BLaER1 (cell line): ENCODE measurements around the gene GPRASP1.

Experiments used
- H3K27ac ChIP-seq: shearing (Covaris generic); formaldehyde crosslinking; 2 replicates; pipeline ENCODE4 v1.8.1; 2022
- H3K27me3 ChIP-seq: shearing (Covaris generic); formaldehyde crosslinking; 2 replicates; pipeline ENCODE4 v1.8.1; 2022
- H3K36me3 ChIP-seq: shearing (Covaris generic); formaldehyde crosslinking; 2 replicates; pipeline ENCODE4 v1.8.1; 2022
- H3K4me1 ChIP-seq: shearing (Covaris generic); formaldehyde crosslinking; 2 replicates; pipeline ENCODE4 v1.8.1; 2022
- H3K4me2 ChIP-seq: shearing (Covaris generic); formaldehyde crosslinking; 2 replicates; pipeline ENCODE4 v1.8.1; 2022
- H3K4me3 ChIP-seq: shearing (Covaris generic); formaldehyde crosslinking; 2 replicates; pipeline ENCODE4 v1.8.1; 2022
- H3K9ac ChIP-seq: shearing (Covaris generic); formaldehyde crosslinking; 2 replicates; pipeline ENCODE4 v1.8.1; 2022
- H3K9me3 ChIP-seq: shearing (Covaris generic); formaldehyde crosslinking; 2 replicates; pipeline ENCODE4 v1.8.1; 2022
- H4K20me1 ChIP-seq: shearing (Covaris generic); formaldehyde crosslinking; 2 replicates; pipeline ENCODE4 v1.8.1; 2022
- Cebpa-rat ChIP-seq: shearing (Covaris generic); IDR thresholded peaks from 2 replicates; pipeline ENCODE4 v1.8.1; 2022

GPRASP1 gene

GRCh38 chrX:102651242-102652011, at the start of gene GPRASP1:
Gene GPRASP1 (plus strand): TSS chrX:102651483. CDS start chrX:102653914, 2,431 bp downstream.
- H3K4me3 ChIP-seq, result no peak within 1 kb of the TSS
- no peak within 1 kb of the TSS for H3K9ac ChIP-seq
- H3K9me3 ChIP-seq, result peaks cover 37% of the 10 kb centered on the region

GRCh38 chrX:102604327-102604726, 47.0 kb upstream of the GPRASP1 start:
- no peak overlapping the region; the same call in 1 of the 2 replicates for H3K9ac ChIP-seq
- H3K27me3 ChIP-seq, result no peaks in the 10 kb centered on the region
- H3K27ac ChIP-seq, result no peak overlapping the region; the same call in 1 of the 2 replicates
- H3K9me3 ChIP-seq, result no peaks in the 10 kb centered on the region
- no peaks in the 10 kb centered on the region for H4K20me1 ChIP-seq
- peaks cover 25% of the 10 kb centered on the region for H3K4me1 ChIP-seq
- no peak for TF ChIP-seq Cebpa-rat
- H3K36me3 ChIP-seq, result peaks cover 11% of the 10 kb centered on the region
- H3K4me2 ChIP-seq, result peak overlapping the region; percentile 38
- no peak overlapping the region for H3K4me3 ChIP-seq

More at GRCh38 chrX:102651242-102652011, at the start of gene GPRASP1:
- Histone ChIP-seq H3K27ac (no peak within 1 kb of the TSS), H3K4me1 (no peaks in the 10 kb centered on the region), H3K4me2 (no peak within 1 kb of the TSS), H3K36me3 (peaks cover 7% of the 10 kb centered on the region; the same call in 1 of the 2 replicates), H3K27me3 (no peaks in the 10 kb centered on the region), H4K20me1 (no peaks in the 10 kb centered on the region)
- TF ChIP-seq Cebpa-rat, result no peak

- no peak overlapping the region for H3K9ac ChIP-seq
- no peak overlapping the region for H3K27ac ChIP-seq
- H4K20me1 ChIP-seq, result no peaks in the 10 kb centered on the region
- H3K27me3 ChIP-seq, result no peaks in the 10 kb centered on the region
- peaks cover 8% of the 10 kb centered on the region for H3K9me3 ChIP-seq
- H3K4me1 ChIP-seq, result peaks cover 19% of the 10 kb centered on the region
- no peak overlapping the region for H3K4me2 ChIP-seq
- peaks cover 19% of the 10 kb centered on the region for H3K36me3 ChIP-seq
- no peak overlapping the region for H3K4me3 ChIP-seq
- TF ChIP-seq Cebpa-rat, result no peak
Observed at GRCh38 chrX:102606115-102606514, 45.2 kb upstream of the GPRASP1 start.

- Histone ChIP-seq H3K9me3 (peaks cover 28% of the 10 kb centered on the region), H4K20me1 (no peaks in the 10 kb centered on the region), H3K27me3 (no peaks in the 10 kb centered on the region), H3K4me1 (no peaks in the 10 kb centered on the region), H3K9ac (no peak overlapping the region), H3K4me2 (no peak overlapping the region), H3K4me3 (no peak overlapping the region), H3K36me3 (peaks cover 19% of the 10 kb centered on the region), H3K27ac (no peak overlapping the region)
- no peak for TF ChIP-seq Cebpa-rat
Observed at GRCh38 chrX:102610905-102611304, 40.4 kb upstream of the GPRASP1 start.

- no peak overlapping the region for H3K27ac ChIP-seq
- H3K27me3 ChIP-seq, result no peaks in the 10 kb centered on the region
- H3K4me2 ChIP-seq, result no peak overlapping the region
- no peak for TF ChIP-seq Cebpa-rat
- H3K4me1 ChIP-seq, result no peaks in the 10 kb centered on the region
- H3K9ac ChIP-seq, result no peak overlapping the region
- H3K36me3 ChIP-seq, result peaks cover 34% of the 10 kb centered on the region
- H3K4me3 ChIP-seq, result no peak overlapping the region
- H4K20me1 ChIP-seq, result no peaks in the 10 kb centered on the region
- peaks cover 63% of the 10 kb centered on the region for H3K9me3 ChIP-seq
Observed at GRCh38 chrX:102624105-102624504, 27.2 kb upstream of the GPRASP1 start.

GRCh38 chrX:102627640-102628039, 23.6 kb upstream of the GPRASP1 start:
- no peaks in the 10 kb centered on the region for H3K4me1 ChIP-seq
- H3K4me2 ChIP-seq, result no peak overlapping the region

GRCh38 chrX:102637561-102637960, 13.7 kb upstream of the GPRASP1 start:
- Histone ChIP-seq H4K20me1 (no peaks in the 10 kb centered on the region), H3K4me1 (no peaks in the 10 kb centered on the region), H3K4me3 (no peak overlapping the region), H3K9me3 (peaks cover 15% of the 10 kb centered on the region), H3K4me2 (no peak overlapping the region), H3K27me3 (no peaks in the 10 kb centered on the region), H3K36me3 (peaks cover 14% of the 10 kb centered on the region; the same call in 1 of the 2 replicates), H3K27ac (no peak overlapping the region), H3K9ac (no peak overlapping the region)
- TF ChIP-seq Cebpa-rat, result no peak

More at GRCh38 chrX:102627640-102628039, 23.6 kb upstream of the GPRASP1 start:
- Histone ChIP-seq H3K27ac (no peak overlapping the region), H3K4me3 (no peak overlapping the region), H3K9me3 (peaks cover 28% of the 10 kb centered on the region), H4K20me1 (no peaks in the 10 kb centered on the region), H3K36me3 (peaks cover 24% of the 10 kb centered on the region), H3K27me3 (no peaks in the 10 kb centered on the region), H3K9ac (no peak overlapping the region)
- TF ChIP-seq Cebpa-rat, result no peak

- no peak overlapping the region for H3K4me3 ChIP-seq
- TF ChIP-seq Cebpa-rat, result no peak
- no peak overlapping the region for H3K27ac ChIP-seq
Observed at GRCh38 chrX:102650903-102651241, 411 bp upstream of the GPRASP1 start.

GRCh38 chrX:102652031-102652688, 877 bp downstream of the GPRASP1 start:
- H3K27me3 ChIP-seq, result no peaks in the 10 kb centered on the region
- no peak overlapping the region for H3K9ac ChIP-seq
- no peak for TF ChIP-seq Cebpa-rat
- H3K4me2 ChIP-seq, result no peak overlapping the region
- H3K27ac ChIP-seq, result no peak overlapping the region
- no peaks in the 10 kb centered on the region for H3K4me1 ChIP-seq
- H3K4me3 ChIP-seq, result no peak overlapping the region
- peaks cover 7% of the 10 kb centered on the region; the same call in 1 of the 2 replicates for H3K36me3 ChIP-seq
- H3K9me3 ChIP-seq, result peaks cover 37% of the 10 kb centered on the region
- no peaks in the 10 kb centered on the region for H4K20me1 ChIP-seq

More at GRCh38 chrX:102650903-102651241, 411 bp upstream of the GPRASP1 start:
- no peaks in the 10 kb centered on the region for H4K20me1 ChIP-seq
- H3K27me3 ChIP-seq, result no peaks in the 10 kb centered on the region
- H3K4me2 ChIP-seq, result no peak overlapping the region
- peaks cover 7% of the 10 kb centered on the region; the same call in 1 of the 2 replicates for H3K36me3 ChIP-seq
- H3K9ac ChIP-seq, result no peak overlapping the region
- no peaks in the 10 kb centered on the region for H3K4me1 ChIP-seq
- peaks cover 38% of the 10 kb centered on the region for H3K9me3 ChIP-seq

- Histone ChIP-seq H4K20me1 (no peaks in the 10 kb centered on the region), H3K36me3 (peaks cover 7% of the 10 kb centered on the region; the same call in 1 of the 2 replicates), H3K9me3 (peaks cover 34% of the 10 kb centered on the region), H3K27ac (no peak overlapping the region), H3K4me1 (no peaks in the 10 kb centered on the region), H3K27me3 (no peaks in the 10 kb centered on the region), H3K4me2 (no peak overlapping the region), H3K4me3 (no peak overlapping the region), H3K9ac (no peak overlapping the region)
- TF ChIP-seq Cebpa-rat, result no peak
Observed at GRCh38 chrX:102654696-102655095, 3.4 kb downstream of the GPRASP1 start.
